HAP-1 (cell line): ENCODE results near the gene ATN1.
A peak's percentile ranks its signal among the peaks of the same experiment; 100 is the strongest.
"Not testable (repeated sequence)": the region's sequence is repeated elsewhere in the genome, so short reads cannot be mapped to it uniquely, and the experiment has no call there.

Experiments
- DNase-seq, 2 experiments: peaks; one replicate each; pipeline ENCODE4 v3.0.0-alpha.2; 2016 to 2020; ENCODE audit warnings: low spot score in 2 of 2
- H3K27me3 ChIP-seq: fragments of 250-450 bp; sonication (Bioruptor Pico); 2 replicates; pipeline ENCODE4 v1.5.1; 2020; ENCODE audit warnings: low read depth, mild to moderate bottlenecking, moderate library complexity
- H3K36me3 ChIP-seq: fragments of 250-450 bp; sonication (Bioruptor Pico); replicated peaks from 2 replicates; pipeline ENCODE4 v1.5.1; 2020; ENCODE audit warnings: mild to moderate bottlenecking
- H3K4me1 ChIP-seq: fragments of 250-450 bp; sonication (Bioruptor Pico); 2 replicates; pipeline ENCODE4 v1.5.1; 2020; ENCODE audit warnings: mild to moderate bottlenecking
- H3K4me3 ChIP-seq: fragments of 250-450 bp; sonication (Bioruptor Pico); 2 replicates; pipeline ENCODE4 v1.5.1; 2020; ENCODE audit warnings: mild to moderate bottlenecking, moderate library complexity
- H3K9me3 ChIP-seq: fragments of 250-450 bp; sonication (Bioruptor Pico); 2 replicates; pipeline ENCODE4 v1.5.1; 2020; ENCODE audit warnings: mild to moderate bottlenecking, moderate library complexity
- in situ Hi-C: fragments of 300-500 bp; cut with MboI; formaldehyde crosslinking; loops from 3 replicates; pipeline ENCODE4 v1.14.3; 2020; ENCODE audit warnings: low sequenced_read_pairs, inconsistent platforms, mixed read lengths

The ATN1 gene

GRCh38 chr12:6891646-6892001 lies 36.1 kb upstream of the ATN1 start:
- Histone ChIP-seq H3K4me1 (peaks cover 34% of the 10 kb centered on the region), H3K27me3 (no peaks in the 10 kb centered on the region), H3K36me3 (no peaks in the 10 kb centered on the region; the same call in 1 of the 2 replicates), H3K9me3 (no peaks in the 10 kb centered on the region), H3K4me3 (peak overlapping the region; percentile 45)
- DNase-seq, result no peak
- in situ Hi-C loops, result no loop called here

- H3K9me3 ChIP-seq, in situ Hi-C loops, H3K36me3 ChIP-seq, H3K27me3 ChIP-seq, H3K4me3 ChIP-seq, DNase-seq: not testable (repeated sequence)
- H3K4me1 ChIP-seq, result peaks cover 24% of the 10 kb centered on the region
Measured at GRCh38 chr12:6892683-6893082, 35.1 kb upstream of the ATN1 start.

DNA sequence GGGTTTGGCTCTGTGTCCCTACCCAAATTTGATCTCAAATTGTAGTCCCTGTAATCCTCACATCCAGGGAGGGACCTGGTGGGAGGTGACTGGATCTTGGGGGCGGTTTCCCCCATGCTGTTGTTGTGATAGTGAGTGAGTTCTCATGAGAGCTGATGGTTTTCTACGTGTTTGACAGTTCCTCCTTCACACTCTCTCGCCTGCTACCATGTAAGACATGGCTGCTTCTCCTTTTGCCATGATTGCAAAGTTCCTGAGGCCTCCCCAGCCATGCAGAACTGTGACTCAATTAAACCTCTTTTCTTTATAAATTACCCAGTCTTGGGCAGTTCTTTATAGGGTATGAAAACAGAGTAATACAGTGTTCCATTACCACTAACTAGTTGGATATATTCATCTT lies 33.4 kb upstream of the ATN1 start:
- H3K36me3 ChIP-seq, result no peaks in the 10 kb centered on the region; the same call in 1 of the 2 replicates

DNA sequence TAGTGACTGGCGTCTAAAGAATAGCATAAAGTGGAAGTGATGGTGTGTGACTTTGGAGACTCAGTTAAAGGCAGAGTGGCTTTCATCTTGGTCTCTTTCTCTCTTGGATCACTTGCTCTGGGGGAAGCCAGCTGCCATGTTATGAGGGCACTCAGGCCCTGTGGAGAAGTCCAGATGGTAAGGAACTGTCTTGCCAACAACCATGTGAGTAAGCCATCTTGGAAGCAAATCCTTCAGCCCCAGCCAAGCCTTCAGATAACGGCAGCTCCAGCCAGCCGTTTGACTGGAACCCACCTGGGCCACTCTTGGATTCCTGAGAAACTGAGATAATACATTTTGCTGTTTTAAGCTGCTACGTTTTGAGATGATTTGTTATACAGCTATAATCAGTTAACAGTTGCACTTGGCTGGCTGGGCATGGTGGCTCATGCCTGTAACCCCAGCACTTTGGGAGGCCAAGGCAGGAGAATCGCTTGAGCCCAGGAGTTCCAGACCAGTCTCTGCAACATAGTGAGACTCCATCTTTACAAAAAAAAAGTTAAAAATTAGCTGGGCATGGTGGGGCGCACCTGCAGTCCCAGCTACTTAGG lies 30.8 kb upstream of the ATN1 start:
- peaks cover 2% of the 10 kb centered on the region; the same call in 1 of the 2 replicates for H3K4me1 ChIP-seq
- no peaks in the 10 kb centered on the region; the same call in 1 of the 2 replicates for H3K36me3 ChIP-seq
- no peaks in the 10 kb centered on the region for H3K9me3 ChIP-seq
- in situ Hi-C loops, result no loop called here
- DNase-seq, result no peak
- no peaks in the 10 kb centered on the region for H3K27me3 ChIP-seq
- no peak overlapping the region for H3K4me3 ChIP-seq

More for the DNA sequence above, 33.4 kb upstream of the ATN1 start:
- Histone ChIP-seq H3K4me3 (no peak overlapping the region), H3K27me3 (no peaks in the 10 kb centered on the region), H3K9me3 (no peaks in the 10 kb centered on the region), H3K4me1 (peaks cover 16% of the 10 kb centered on the region)
- in situ Hi-C loops, result no loop called here
- DNase-seq, result no peak

- DNase-seq, result no peak
- in situ Hi-C loops, result no loop called here
Measured at GRCh38 chr12:6899427-6899826, 28.3 kb upstream of the ATN1 start.

GRCh38 chr12:6899837-6900519 lies 27.8 kb upstream of the ATN1 start:
- H3K36me3 ChIP-seq, result no peaks in the 10 kb centered on the region
- H3K9me3 ChIP-seq, result no peaks in the 10 kb centered on the region
- DNase-seq, result peak in 1 of 2 experiments; percentile 63
- no peaks in the 10 kb centered on the region for H3K27me3 ChIP-seq
- in situ Hi-C loops, result no loop called here
- H3K4me1 ChIP-seq, result peaks cover 12% of the 10 kb centered on the region
- no peak overlapping the region for H3K4me3 ChIP-seq

More at GRCh38 chr12:6899427-6899826, 28.3 kb upstream of the ATN1 start:
- H3K4me1 ChIP-seq, result peaks cover 11% of the 10 kb centered on the region
- no peaks in the 10 kb centered on the region for H3K9me3 ChIP-seq
- no peaks in the 10 kb centered on the region for H3K36me3 ChIP-seq
- H3K27me3 ChIP-seq, result no peaks in the 10 kb centered on the region
- H3K4me3 ChIP-seq, result no peak overlapping the region

DNA sequence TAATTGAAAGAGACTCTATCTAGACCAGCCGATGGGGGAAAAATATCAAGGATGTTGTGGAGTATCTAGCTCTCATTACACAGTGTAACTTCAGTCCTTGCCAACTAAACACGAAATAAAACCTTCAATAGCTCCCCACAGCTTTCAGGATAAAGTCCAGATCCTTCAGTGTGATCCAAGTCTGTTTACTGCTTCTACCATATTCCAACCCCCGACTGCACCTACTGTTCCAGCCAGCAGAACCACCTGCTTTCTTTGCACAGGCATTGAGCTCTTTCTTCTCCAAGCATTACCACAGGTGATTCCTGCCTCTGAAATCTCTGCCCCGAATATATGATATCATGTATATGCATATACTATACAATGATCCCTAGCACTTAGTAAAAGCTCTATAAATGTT lies 25.3 kb upstream of the ATN1 start:
- in situ Hi-C loops, result no loop called here
- H3K9me3 ChIP-seq, result no peaks in the 10 kb centered on the region
- no peaks in the 10 kb centered on the region for H3K27me3 ChIP-seq
- H3K4me1 ChIP-seq, result peaks cover 14% of the 10 kb centered on the region
- no peaks in the 10 kb centered on the region for H3K36me3 ChIP-seq
- H3K4me3 ChIP-seq, result no peak overlapping the region
- DNase-seq, result no peak

DNA sequence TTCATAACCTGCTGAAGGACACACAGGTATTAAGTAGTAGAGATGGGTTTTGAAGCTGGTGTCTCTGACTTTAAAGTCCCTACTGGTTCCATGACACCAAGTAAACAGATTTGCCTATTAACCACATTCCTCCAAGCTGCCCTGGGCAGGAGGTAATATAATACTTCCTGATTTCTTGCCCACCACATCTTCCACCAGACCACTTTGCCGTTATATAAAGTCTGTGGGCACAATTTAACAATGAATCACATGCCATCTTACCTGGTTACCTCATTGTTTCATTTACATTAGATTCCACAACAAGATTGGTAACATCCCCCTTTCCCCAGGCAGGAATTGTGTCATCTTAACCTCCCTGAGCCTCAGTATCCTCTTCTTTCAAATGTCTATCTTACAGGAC lies 24.0 kb upstream of the ATN1 start:
- in situ Hi-C loops, result no loop called here
- Histone ChIP-seq H3K4me3 (no peak overlapping the region), H3K9me3 (no peaks in the 10 kb centered on the region), H3K4me1 (peaks cover 14% of the 10 kb centered on the region), H3K36me3 (no peaks in the 10 kb centered on the region), H3K27me3 (no peaks in the 10 kb centered on the region)
- no peak for DNase-seq

DNA sequence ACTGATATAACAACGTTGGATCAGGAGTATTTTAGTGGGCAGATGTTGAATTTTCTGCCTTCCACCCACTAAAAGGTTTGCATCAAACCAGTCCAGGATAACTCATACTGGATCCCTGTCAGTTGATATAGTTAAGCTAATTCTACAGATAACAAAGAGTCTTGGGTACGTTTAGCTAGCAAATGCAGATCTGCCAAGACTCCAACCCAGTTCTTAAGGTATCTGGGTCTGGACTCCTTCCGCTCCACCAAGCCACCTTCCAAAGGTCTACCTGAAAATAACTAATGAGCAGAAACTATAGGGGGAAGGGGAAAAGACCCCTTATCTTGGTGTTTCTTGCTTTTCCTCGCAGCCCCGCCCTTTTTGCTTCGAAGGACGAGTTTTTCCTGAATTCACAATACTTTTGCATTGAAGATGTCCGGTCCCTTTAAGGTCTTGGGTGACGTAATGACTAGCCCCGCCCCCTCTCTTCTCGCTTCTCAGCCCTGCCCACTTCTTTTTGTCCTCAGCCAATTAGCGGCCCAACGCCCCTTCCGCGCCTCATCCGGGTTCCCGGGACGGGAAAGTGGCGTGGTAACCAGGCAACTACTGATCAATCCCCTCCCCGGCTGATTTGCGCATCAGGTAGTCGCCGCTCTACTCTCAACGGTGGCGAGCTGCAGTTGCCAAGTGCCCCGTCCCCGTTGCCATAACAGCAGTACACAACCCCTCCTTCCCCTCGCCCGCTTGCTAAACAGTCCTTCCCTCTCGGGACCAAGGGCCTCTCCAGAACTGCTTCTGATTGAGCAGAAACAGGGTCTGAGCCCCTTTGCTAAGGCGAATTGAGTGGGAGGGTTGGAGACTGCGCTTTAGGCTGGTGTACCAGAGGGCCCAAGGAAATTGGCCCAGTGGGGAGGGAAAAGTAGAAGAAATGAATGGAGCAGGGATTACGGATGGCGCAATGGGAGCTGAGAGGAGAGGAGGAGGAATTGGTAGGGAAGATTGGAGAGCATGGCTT lies 23.2 kb upstream of the ATN1 start, which contains the start of gene LRRC23:
Gene LRRC23, plus strand, starts transcription at position 543 of the 997 bp plus-strand sequence. CDS start 812 bp downstream, outside the sequence.
- Histone ChIP-seq H3K27me3 (no peaks in the 10 kb centered on the region), H3K36me3 (no peaks in the 10 kb centered on the region), H3K4me1 (peaks cover 14% of the 10 kb centered on the region), H3K4me3 (peak within 1 kb of the TSS; percentile 34), H3K9me3 (no peaks in the 10 kb centered on the region)
- DNase-seq, result peak; percentile 96 to 99
- in situ Hi-C loops, result no loop called here

DNA sequence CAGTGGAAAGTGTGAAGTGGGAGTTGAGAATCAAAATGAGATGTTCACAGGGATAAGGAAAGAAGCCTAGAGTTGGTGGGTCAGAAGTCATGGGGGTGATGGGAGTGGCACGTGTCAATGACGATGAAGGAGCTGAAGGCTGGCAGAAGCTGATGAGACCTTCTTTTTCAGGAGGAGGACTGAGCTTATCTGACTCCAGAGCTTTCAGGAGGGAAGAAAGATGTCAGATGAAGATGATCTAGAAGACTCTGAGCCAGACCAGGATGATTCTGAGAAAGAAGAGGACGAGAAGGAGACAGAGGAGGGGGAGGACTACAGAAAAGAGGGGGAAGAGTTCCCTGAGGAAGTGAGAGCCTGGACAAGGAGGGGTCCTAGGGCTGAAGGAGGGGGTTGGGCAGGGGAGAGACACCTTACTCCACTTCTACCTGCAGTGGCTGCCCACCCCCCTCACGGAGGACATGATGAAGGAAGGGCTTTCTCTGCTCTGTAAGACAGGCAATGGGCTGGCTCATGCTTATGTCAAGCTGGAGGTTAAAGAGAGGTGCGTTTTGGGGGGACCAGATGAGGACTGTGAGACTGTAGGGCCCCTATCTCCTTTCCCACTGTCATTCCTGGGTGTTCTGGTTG lies 22.2 kb upstream of the ATN1 start:
- H3K4me3 ChIP-seq, result no peak overlapping the region

GRCh38 chr12:6908141-6908540 lies 19.6 kb upstream of the ATN1 start:
- H3K4me1 ChIP-seq, result peaks cover 14% of the 10 kb centered on the region
- H3K9me3 ChIP-seq, result not testable (repeated sequence)

More for the DNA sequence above, 22.2 kb upstream of the ATN1 start:
- H3K4me1 ChIP-seq, result peaks cover 14% of the 10 kb centered on the region
- DNase-seq, result no peak
- in situ Hi-C loops, result no loop called here
- H3K9me3 ChIP-seq, result no peaks in the 10 kb centered on the region
- H3K27me3 ChIP-seq, result no peaks in the 10 kb centered on the region
- H3K36me3 ChIP-seq, result no peaks in the 10 kb centered on the region

GRCh38 chr12:6909421-6910145 lies 18.2 kb upstream of the ATN1 start:
- DNase-seq, result no peak
- Histone ChIP-seq H3K36me3 (no peaks in the 10 kb centered on the region), H3K4me3 (no peak overlapping the region), H3K4me1 (peaks cover 9% of the 10 kb centered on the region), H3K9me3 (no peaks in the 10 kb centered on the region), H3K27me3 (no peaks in the 10 kb centered on the region)
- in situ Hi-C loops, result no loop called here

More at GRCh38 chr12:6908141-6908540, 19.6 kb upstream of the ATN1 start:
- in situ Hi-C loops, DNase-seq, H3K27me3 ChIP-seq, H3K4me3 ChIP-seq, H3K36me3 ChIP-seq: not testable (repeated sequence)
